Neural progenitor cell (in vitro differentiated cells): ENCODE measurements around the gene ZSCAN10. TPM values are rescaled to one million over a fixed set of nuclear protein-coding genes. Genes with fewer than 3 reads are reported as not detected.
"Not testable (repeated sequence)": the region's sequence is repeated elsewhere in the genome, so short reads cannot be mapped to it uniquely, and the experiment has no call there.

Experiments used
- DNase-seq: peaks from one replicate; pipeline ENCODE4 v3.0.0-alpha.2; 2016; ENCODE audit warnings: low spot score
- H2AFZ ChIP-seq: fragments of 200-600 bp; sonication (generic); replicated peaks from 2 replicates; pipeline ENCODE4 v1.6.1; 2016; ENCODE audit warnings: antibody characterized with exemption
- H3F3A ChIP-seq: fragments of 200-600 bp; sonication (generic); 2 replicates; pipeline ENCODE4 v1.6.1; 2016; ENCODE audit warnings: antibody characterized with exemption, low read depth
- H3K27ac ChIP-seq: fragments of 200-600 bp; sonication (generic); 2 replicates; pipeline ENCODE4 v1.5.1; 2016; ENCODE audit warnings: mild to moderate bottlenecking
- H3K27me3 ChIP-seq: fragments of 200-600 bp; sonication (generic); 2 replicates; pipeline ENCODE4 v1.6.1; 2016; ENCODE audit warnings: mild to moderate bottlenecking, moderate library complexity
- H3K36me3 ChIP-seq: fragments of 200-600 bp; sonication (generic); 2 replicates; pipeline ENCODE4 v1.5.1; 2016
- H3K4me1 ChIP-seq: fragments of 200-600 bp; sonication (generic); 2 replicates; pipeline ENCODE4 v1.6.1; 2016; ENCODE audit warnings: mixed run types
- H3K4me2 ChIP-seq: fragments of 200-600 bp; sonication (generic); 2 replicates; pipeline ENCODE4 v1.6.1; 2016
- H3K4me3 ChIP-seq: fragments of 200-600 bp; sonication (generic); 2 replicates; pipeline ENCODE4 v1.5.1; 2016
- H3K79me2 ChIP-seq: fragments of 200-600 bp; sonication (generic); 2 replicates; pipeline ENCODE4 v1.6.1; 2016; ENCODE audit warnings: low read depth
- H3K9ac ChIP-seq: fragments of 200-600 bp; sonication (generic); 2 replicates; pipeline ENCODE4 v1.6.1; 2016
- H3K9me3 ChIP-seq: fragments of 200-600 bp; sonication (generic); 2 replicates; pipeline ENCODE4 v1.5.1; 2016; ENCODE audit warnings: low read depth
- H4K20me1 ChIP-seq: fragments of 200-600 bp; sonication (generic); 2 replicates; pipeline ENCODE4 v1.6.1; 2016; ENCODE audit warnings: low read depth
- H3K27ac Mint-ChIP-seq: 3 replicates; pipeline ENCODE4 v1.8.0; 2021; ENCODE audit warnings: mixed read lengths
- H3K27me3 Mint-ChIP-seq: 2 replicates; pipeline ENCODE4 v1.8.0; 2022; ENCODE audit warnings: low read depth, mild to moderate bottlenecking, inconsistent platforms, moderate library complexity, mixed read lengths; ENCODE audit not compliant: insufficient read depth
- H3K36me3 Mint-ChIP-seq: 3 replicates; pipeline ENCODE4 v1.8.0; 2021; ENCODE audit warnings: mixed read lengths
- H3K4me1 Mint-ChIP-seq: 3 replicates; pipeline ENCODE4 v1.8.0; 2021; ENCODE audit warnings: mixed read lengths
- H3K4me3 Mint-ChIP-seq: 3 replicates; pipeline ENCODE4 v1.8.0; 2021; ENCODE audit warnings: mild to moderate bottlenecking, moderate library complexity, mixed read lengths
- H3K9me3 Mint-ChIP-seq: 3 replicates; pipeline ENCODE4 v1.8.0; 2020; ENCODE audit warnings: mixed read lengths
- EZH2 ChIP-seq: fragments of 200-600 bp; sonication (generic); IDR thresholded peaks from 2 replicates; pipeline ENCODE4 v1.6.1; 2017; ENCODE audit warnings: antibody characterized with exemption, mild to moderate bottlenecking, moderate library complexity
- EZH2phosphoT487 ChIP-seq: fragments of 200-600 bp; sonication (generic); IDR thresholded peaks from 2 replicates; pipeline ENCODE4 v1.6.1; 2017; ENCODE audit warnings: antibody characterized with exemption
- total RNA-seq: library from RNA; depleted of rRNA; stranded (reverse); fragments of >200 nt; gene quantifications from 2 replicates; pipeline ENCODE4 v1.2.3, GENCODE V29; 2015; ENCODE audit warnings: low replicate concordance
- TF ChIP-seq, protein P1 (sequence below): fragments of 200-600 bp; sonication (generic); IDR thresholded peaks from 2 replicates; pipeline ENCODE4 v1.5.1; 2017; ENCODE audit warnings: antibody characterized with exemption, mild to moderate bottlenecking

Gene ZSCAN10
- total RNA-seq, 1 donor from 2014 or later, result 5.4 TPM

DNA sequence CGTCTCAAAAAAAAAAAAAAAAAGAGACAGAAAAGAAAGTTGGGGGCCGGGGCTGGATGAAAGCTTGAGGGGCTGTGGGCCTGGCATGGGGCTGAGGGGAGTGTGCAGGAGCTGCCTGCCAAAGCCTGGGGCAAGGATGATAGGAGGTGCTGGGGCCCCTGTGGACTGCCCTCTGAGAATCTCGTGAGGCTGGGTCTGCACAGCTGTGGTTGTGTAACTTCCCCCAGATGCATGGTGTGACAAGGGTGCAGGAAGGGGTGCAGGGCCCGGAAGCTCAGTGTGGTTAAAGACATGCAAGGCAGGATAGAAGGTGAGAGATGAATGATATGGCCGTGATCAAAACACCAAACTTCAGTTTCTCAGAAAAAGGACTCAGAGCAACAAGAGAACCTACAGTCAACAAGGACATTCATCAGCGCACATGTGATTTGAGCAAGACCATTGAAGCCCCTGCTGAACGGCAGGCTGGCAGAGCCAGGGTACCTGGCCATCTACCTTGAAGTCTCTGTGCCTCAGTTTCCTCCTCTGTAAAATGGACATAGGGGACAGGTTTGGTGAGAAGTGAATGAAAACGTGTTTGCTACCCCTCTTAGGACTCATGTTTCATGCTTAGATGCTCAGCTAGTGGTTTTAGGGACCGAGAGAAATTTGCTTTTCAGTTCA lies 24.1 kb downstream of the ZSCAN10 start:
- DNase-seq, result no peak
- H2AFZ ChIP-seq, result no peak overlapping the region
- H3K27me3 ChIP-seq, result no peaks in the 10 kb centered on the region
- no peak overlapping the region for H3K27ac Mint-ChIP-seq
- H3K9me3 ChIP-seq, result no peaks in the 10 kb centered on the region
- no peaks in the 10 kb centered on the region for H3K79me2 ChIP-seq
- no peaks in the 10 kb centered on the region for H3K36me3 ChIP-seq
- no peaks in the 10 kb centered on the region for H3K9me3 Mint-ChIP-seq
- H3K4me1 Mint-ChIP-seq, result peaks cover 9% of the 10 kb centered on the region
- TF ChIP-seq EZH2, result no peak
- TF ChIP-seq, protein P1, sequence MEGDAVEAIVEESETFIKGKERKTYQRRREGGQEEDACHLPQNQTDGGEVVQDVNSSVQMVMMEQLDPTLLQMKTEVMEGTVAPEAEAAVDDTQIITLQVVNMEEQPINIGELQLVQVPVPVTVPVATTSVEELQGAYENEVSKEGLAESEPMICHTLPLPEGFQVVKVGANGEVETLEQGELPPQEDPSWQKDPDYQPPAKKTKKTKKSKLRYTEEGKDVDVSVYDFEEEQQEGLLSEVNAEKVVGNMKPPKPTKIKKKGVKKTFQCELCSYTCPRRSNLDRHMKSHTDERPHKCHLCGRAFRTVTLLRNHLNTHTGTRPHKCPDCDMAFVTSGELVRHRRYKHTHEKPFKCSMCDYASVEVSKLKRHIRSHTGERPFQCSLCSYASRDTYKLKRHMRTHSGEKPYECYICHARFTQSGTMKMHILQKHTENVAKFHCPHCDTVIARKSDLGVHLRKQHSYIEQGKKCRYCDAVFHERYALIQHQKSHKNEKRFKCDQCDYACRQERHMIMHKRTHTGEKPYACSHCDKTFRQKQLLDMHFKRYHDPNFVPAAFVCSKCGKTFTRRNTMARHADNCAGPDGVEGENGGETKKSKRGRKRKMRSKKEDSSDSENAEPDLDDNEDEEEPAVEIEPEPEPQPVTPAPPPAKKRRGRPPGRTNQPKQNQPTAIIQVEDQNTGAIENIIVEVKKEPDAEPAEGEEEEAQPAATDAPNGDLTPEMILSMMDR, result no peak
- no peak overlapping the region for H3K4me2 ChIP-seq
- H4K20me1 ChIP-seq, result no peaks in the 10 kb centered on the region
- H3K4me3 Mint-ChIP-seq, result no peak overlapping the region
- H3K36me3 Mint-ChIP-seq, result no peaks in the 10 kb centered on the region
- H3K9ac ChIP-seq, result no peak overlapping the region
- peaks cover 15% of the 10 kb centered on the region for H3K27me3 Mint-ChIP-seq
- H3F3A ChIP-seq, result no peaks in the 10 kb centered on the region
- H3K27ac ChIP-seq, result no peak overlapping the region
- H3K4me3 ChIP-seq, result no peak overlapping the region
- H3K4me1 ChIP-seq, result no peaks in the 10 kb centered on the region

DNA sequence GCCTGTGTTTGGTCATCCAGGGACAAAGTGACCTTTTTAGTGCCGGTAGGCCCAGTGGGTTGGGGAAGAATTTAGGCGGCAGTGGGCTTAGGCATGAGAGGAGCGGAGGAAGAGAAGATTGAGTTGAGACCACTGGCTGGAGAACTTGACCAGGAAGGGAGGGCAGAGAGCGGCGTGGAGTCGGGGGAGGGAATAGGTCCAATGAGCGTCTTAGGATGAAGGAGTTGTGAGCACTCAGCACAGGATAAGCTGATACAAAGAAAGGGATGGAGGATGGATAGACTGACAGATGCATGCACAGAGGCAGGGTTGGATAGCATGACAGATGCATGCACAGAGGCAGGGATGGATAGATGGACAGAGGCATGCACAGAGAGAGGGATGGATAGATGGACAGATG lies 25.6 kb downstream of the ZSCAN10 start:
- H3K4me2 ChIP-seq, result no peak overlapping the region
- Mint-ChIP-seq H3K4me1 (peaks cover 9% of the 10 kb centered on the region), H3K4me3 (no peak overlapping the region), H3K36me3 (no peaks in the 10 kb centered on the region), H3K27me3 (peaks cover 17% of the 10 kb centered on the region), H3K9me3 (no peaks in the 10 kb centered on the region), H3K27ac (no peak overlapping the region)
- H3K4me3 ChIP-seq, result no peak overlapping the region
- no peak for DNase-seq
- H3K79me2 ChIP-seq, result no peaks in the 10 kb centered on the region
- no peaks in the 10 kb centered on the region for H3K9me3 ChIP-seq
- no peak overlapping the region for H3K27ac ChIP-seq
- H3K27me3 ChIP-seq, result no peaks in the 10 kb centered on the region
- TF ChIP-seq, protein P1, result no peak
- no peak for TF ChIP-seq EZH2
- TF ChIP-seq EZH2phosphoT487, result no peak
- H3F3A ChIP-seq, result no peaks in the 10 kb centered on the region
- H2AFZ ChIP-seq, result no peak overlapping the region
- H3K4me1 ChIP-seq, result no peaks in the 10 kb centered on the region
- H3K36me3 ChIP-seq, result no peaks in the 10 kb centered on the region
- no peak overlapping the region for H3K9ac ChIP-seq
- H4K20me1 ChIP-seq, result no peaks in the 10 kb centered on the region

DNA sequence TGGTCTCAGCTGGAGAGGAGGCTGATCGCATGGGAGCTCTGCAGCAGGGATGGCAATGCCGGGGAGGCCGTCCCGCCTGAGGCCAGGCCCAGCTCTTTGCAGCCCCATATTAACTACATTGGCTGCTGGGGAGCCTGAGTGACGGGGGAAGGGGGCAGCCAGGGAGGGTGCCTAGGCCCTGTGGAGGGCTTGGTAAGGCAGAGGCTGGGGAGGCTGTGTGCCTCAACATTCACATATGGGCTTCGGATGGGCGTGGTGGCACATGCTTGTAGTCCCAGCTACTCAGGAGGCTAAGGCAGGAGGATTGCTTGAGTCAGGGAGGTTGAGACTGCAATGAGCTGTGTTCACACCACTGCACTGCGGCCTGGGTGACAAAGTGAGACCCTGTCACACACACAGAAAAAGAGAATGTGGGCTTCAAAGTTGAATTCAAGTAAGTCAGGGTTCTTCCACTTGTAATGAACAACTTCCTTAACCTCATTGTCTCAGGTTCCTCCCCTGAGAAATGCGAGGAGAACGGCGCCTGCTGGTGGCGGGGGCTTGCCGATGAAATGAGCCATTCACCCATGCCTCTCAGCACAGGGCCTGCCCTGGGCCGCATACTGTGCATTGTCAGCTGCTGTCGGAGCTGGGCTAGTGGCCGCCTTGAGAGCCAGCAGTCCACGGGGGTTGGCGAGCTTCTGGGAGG lies 26.4 kb downstream of the ZSCAN10 start:
- not testable (repeated sequence) for H3K4me3 ChIP-seq, H3K4me1 Mint-ChIP-seq, H3K36me3 ChIP-seq, H3K27ac ChIP-seq, H2AFZ ChIP-seq, DNase-seq, H4K20me1 ChIP-seq, H3K27me3 ChIP-seq, H3K9ac ChIP-seq, H3K4me1 ChIP-seq, H3K4me3 Mint-ChIP-seq, H3K9me3 ChIP-seq, H3K36me3 Mint-ChIP-seq, H3F3A ChIP-seq, H3K4me2 ChIP-seq, H3K79me2 ChIP-seq, H3K27ac Mint-ChIP-seq, H3K9me3 Mint-ChIP-seq
- H3K27me3 Mint-ChIP-seq, result peaks cover 17% of the 10 kb centered on the region

DNA sequence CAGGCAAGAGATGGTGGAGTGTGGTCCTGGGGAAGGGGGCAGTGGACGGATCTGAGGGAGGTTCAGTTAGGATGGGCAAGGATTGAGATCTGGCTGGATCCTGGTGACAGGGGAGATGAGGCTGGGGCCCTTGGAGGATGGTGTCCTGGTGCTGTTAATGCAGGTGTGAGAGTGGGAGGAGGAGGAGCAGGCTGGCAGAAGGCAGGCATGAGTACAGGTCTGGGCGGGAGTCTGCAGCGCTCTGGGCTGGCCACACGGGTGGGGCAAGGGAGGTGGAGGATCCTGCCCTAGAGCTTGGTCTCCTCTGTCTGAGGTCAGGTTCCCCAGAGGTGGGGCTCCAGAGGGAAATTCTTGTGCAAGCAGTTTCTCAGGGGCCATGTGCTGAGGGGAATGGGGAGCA lies 26.9 kb downstream of the ZSCAN10 start:
- not testable (repeated sequence) for H3K4me1 Mint-ChIP-seq, H3K79me2 ChIP-seq, H3K4me3 Mint-ChIP-seq, H3K9ac ChIP-seq, DNase-seq, H3K27me3 ChIP-seq, H3K9me3 ChIP-seq, H3K4me1 ChIP-seq, H3K36me3 ChIP-seq, H4K20me1 ChIP-seq, H3K27ac ChIP-seq, H3K9me3 Mint-ChIP-seq, H3K4me3 ChIP-seq, H3K36me3 Mint-ChIP-seq, H3F3A ChIP-seq, H3K4me2 ChIP-seq, H2AFZ ChIP-seq
- Mint-ChIP-seq H3K27ac (peak overlapping the region; percentile 82), H3K27me3 (peaks cover 17% of the 10 kb centered on the region)
